Right atrium auricular region (tissue), 2 donors: ENCODE results near the gene PEX14. TPM values are rescaled to one million over a fixed set of nuclear protein-coding genes. Genes with fewer than 3 reads are reported as not detected.
A peak's percentile ranks its signal among the peaks of the same experiment; 100 is the strongest.

ENCODE experiments used
- DNase-seq: peaks from one replicate; pipeline ENCODE4 v3.0.0-alpha.2; 2019; ENCODE audit warnings: low spot score
- H3K27ac ChIP-seq, 2 donors: fragments of 200-600 bp; sonication (generic); 1 replicate in 1 of 2; 2 replicates in 1 of 2; pipeline ENCODE4 v1.5.1; 2016 to 2019
- H3K27me3 ChIP-seq, 2 donors: fragments of 200-600 bp; sonication (generic); one replicate each; pipeline versions ENCODE4 v1.5.1 to v1.6.0; 2017 to 2019
- H3K36me3 ChIP-seq: fragments of 200-600 bp; sonication (generic); one replicate; pipeline ENCODE4 v1.5.1; 2016
- H3K4me1 ChIP-seq, 2 donors: fragments of 200-600 bp; sonication (generic); one replicate each; pipeline versions ENCODE4 v1.5.1 to v1.6.0; 2017 to 2019
- H3K4me3 ChIP-seq, 2 donors: fragments of 200-600 bp; sonication (generic); 1 replicate in 1 of 2; 2 replicates in 1 of 2; pipeline ENCODE4 v1.5.1; 2017 to 2019; ENCODE audit warnings: mild to moderate bottlenecking in 1 of 2, moderate library complexity in 1 of 2
- H3K9me3 ChIP-seq, 2 donors: fragments of 200-600 bp; sonication (generic); one replicate each; pipeline ENCODE4 v1.5.1; 2019
- CTCF ChIP-seq, 2 donors: fragments of 200-600 bp; sonication (generic); IDR thresholded peaks; one replicate each; pipeline ENCODE4 v1.5.1; 2019; ENCODE audit warnings: antibody characterized with exemption in 2 of 2
- total RNA-seq, 2 donors: library from RNA; depleted of rRNA; stranded (reverse); fragments of >200 nt; gene quantifications; one replicate each; pipeline ENCODE4 v1.1.0, GENCODE V29; 2016

PEX14 gene
- total RNA-seq, 2 donors from 2014 or later = 13.7 to 14.5 TPM

- Histone ChIP-seq H3K4me1 (peaks cover 0 to 84% of the 10 kb centered on the region in 2 donors), H3K4me3 (no peak overlapping the region), H3K27ac (peak overlapping the region; percentile 90 to 93), H3K9me3 (no peaks in the 10 kb centered on the region), H3K36me3 (peaks cover 12% of the 10 kb centered on the region), H3K27me3 (no peaks in the 10 kb centered on the region)
- peak; percentile 71 for DNase-seq
- TF ChIP-seq CTCF (IDR thresholded peaks at IDR 0.05) = no peak
Measured at GRCh38 chr1:10665930-10666850, 191.4 kb downstream of the PEX14 start.

- peaks cover 12% of the 10 kb centered on the region for H3K36me3 ChIP-seq
- peaks cover 0 to 98% of the 10 kb centered on the region in 2 donors for H3K4me1 ChIP-seq
- H3K4me3 ChIP-seq = no peak overlapping the region
- no peak for TF ChIP-seq CTCF (IDR thresholded peaks at IDR 0.05)
- H3K27ac ChIP-seq = peak overlapping the region; percentile 90 to 93
- no peaks in the 10 kb centered on the region for H3K27me3 ChIP-seq
- no peaks in the 10 kb centered on the region for H3K9me3 ChIP-seq
- DNase-seq = no peak
Measured at GRCh38 chr1:10667861-10668761, 193.4 kb downstream of the PEX14 start.

- Histone ChIP-seq H3K36me3 (peaks cover 7% of the 10 kb centered on the region), H3K4me3 (no peak overlapping the region), H3K4me1 (peaks cover 0 to 96% of the 10 kb centered on the region in 2 donors), H3K27ac (peak overlapping the region; percentile 90 to 93), H3K9me3 (no peaks in the 10 kb centered on the region), H3K27me3 (no peaks in the 10 kb centered on the region)
- DNase-seq = no peak
- no peak for TF ChIP-seq CTCF (IDR thresholded peaks at IDR 0.05)
Measured at GRCh38 chr1:10669570-10669969, 194.8 kb downstream of the PEX14 start.

GRCh38 chr1:10670190-10670589, 195.4 kb downstream of the PEX14 start:
- Histone ChIP-seq H3K4me3 (no peak overlapping the region), H3K27ac (peak overlapping the region; percentile 90 to 93), H3K36me3 (peaks cover 1% of the 10 kb centered on the region), H3K9me3 (no peaks in the 10 kb centered on the region), H3K27me3 (no peaks in the 10 kb centered on the region), H3K4me1 (peaks cover 0 to 96% of the 10 kb centered on the region in 2 donors)
- no peak for DNase-seq
- TF ChIP-seq CTCF (IDR thresholded peaks at IDR 0.05) = no peak

GRCh38 chr1:10671090-10671489, 196.3 kb downstream of the PEX14 start:
- H3K4me3 ChIP-seq = no peak overlapping the region
- no peak for DNase-seq
- TF ChIP-seq CTCF (IDR thresholded peaks at IDR 0.05) = no peak
- H3K4me1 ChIP-seq = peaks cover 0 to 97% of the 10 kb centered on the region in 2 donors
- H3K9me3 ChIP-seq = no peaks in the 10 kb centered on the region
- H3K27ac ChIP-seq = peak overlapping the region; percentile 90 to 93
- no peaks in the 10 kb centered on the region for H3K36me3 ChIP-seq
- no peaks in the 10 kb centered on the region for H3K27me3 ChIP-seq
